Stimulated activated CD4-positive, alpha-beta T cell treated with anti-CD3 and anti-CD28 coated beads, Interleukin-1b, Interleukin-23, amount 100 ng/mL, for 4 hours (primary cell): ENCODE results near the gene CPSF2.

ENCODE experiments used
- DNase-seq, 2 donors: peaks; one replicate each; pipeline ENCODE4 v3.0.0-alpha.2; 2020; ENCODE audit warnings: low read depth in 2 of 2

The CPSF2 gene

DNA sequence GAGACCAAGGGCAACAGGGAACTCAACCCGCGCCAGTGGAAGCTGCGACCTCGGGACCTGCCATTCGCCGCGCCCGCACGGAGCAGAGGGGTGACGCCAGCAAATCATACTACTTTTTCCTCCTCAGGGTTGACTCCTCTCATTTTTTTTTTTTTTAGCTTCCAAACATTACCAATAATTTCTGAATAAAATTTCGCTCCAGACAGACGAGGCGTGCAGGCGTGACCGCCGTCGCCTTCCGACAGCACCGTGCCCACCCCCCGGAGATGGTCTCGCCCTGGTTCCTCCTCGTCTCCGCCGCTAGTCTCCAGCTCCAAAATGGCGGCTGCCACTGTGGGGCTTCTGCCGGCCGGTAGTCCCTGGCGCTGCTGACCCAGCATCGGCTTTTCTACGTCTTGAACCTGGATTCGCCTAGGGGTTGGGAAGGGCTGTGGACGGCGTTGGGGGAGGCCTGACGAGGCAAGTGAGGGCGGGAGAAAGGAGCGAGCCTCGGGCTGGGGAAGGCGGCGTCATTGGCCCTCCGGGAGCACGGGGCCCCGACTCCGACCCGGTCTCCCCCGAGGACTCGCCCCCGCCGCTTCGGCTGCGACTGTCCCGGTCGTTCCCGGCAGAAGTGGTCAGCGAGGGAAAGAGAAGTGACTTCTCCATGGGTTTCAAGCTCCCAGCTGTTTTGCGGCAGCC is at the start of gene CPSF2, which contains the start of gene NDUFB1:
Gene CPSF2, plus strand, starts transcription at position 300 of the 681 bp plus-strand sequence. CDS start 9,016 bp downstream, outside the sequence.
Gene NDUFB1, minus strand, starts transcription at position 37 of the 681 bp plus-strand sequence. CDS start 4,069 bp downstream, outside the sequence.
- peak; percentile 76 to 83 for DNase-seq

- DNase-seq, result no peak
Measured at GRCh38 chr14:92074555-92074954, 47.2 kb upstream of the CPSF2 start.

GRCh38 chr14:92088494-92088893 is 33.3 kb upstream of the CPSF2 start:
- DNase-seq, result no peak

DNA sequence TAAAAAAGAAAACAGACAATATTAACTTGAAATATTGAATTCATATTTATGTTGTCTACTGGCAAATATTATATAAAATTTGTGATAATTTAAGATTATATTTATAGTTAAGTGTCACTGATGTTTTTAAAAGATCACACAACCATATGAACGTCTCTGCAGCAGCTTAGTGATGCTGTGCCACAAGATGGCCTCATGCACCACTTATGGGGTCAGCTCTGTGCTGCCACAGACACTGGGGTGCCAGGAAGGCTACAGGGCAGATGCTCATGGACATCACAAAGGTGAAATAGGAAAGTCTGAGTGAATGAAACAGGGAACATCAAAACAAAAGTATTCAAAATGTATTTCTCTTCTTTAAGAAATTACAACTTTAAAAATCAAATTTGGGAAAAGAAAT is 28.4 kb upstream of the CPSF2 start:
- DNase-seq, result no peak

- no peak for DNase-seq
Measured at GRCh38 chr14:92099802-92100201, 22.0 kb upstream of the CPSF2 start.

GRCh38 chr14:92103363-92103989 is 18.3 kb upstream of the CPSF2 start:
- DNase-seq, result no peak

- DNase-seq, result no peak
Measured at GRCh38 chr14:92105073-92105892, 16.5 kb upstream of the CPSF2 start.

GRCh38 chr14:92105893-92106142 is 16.0 kb upstream of the CPSF2 start:
- DNase-seq, result no peak

DNA sequence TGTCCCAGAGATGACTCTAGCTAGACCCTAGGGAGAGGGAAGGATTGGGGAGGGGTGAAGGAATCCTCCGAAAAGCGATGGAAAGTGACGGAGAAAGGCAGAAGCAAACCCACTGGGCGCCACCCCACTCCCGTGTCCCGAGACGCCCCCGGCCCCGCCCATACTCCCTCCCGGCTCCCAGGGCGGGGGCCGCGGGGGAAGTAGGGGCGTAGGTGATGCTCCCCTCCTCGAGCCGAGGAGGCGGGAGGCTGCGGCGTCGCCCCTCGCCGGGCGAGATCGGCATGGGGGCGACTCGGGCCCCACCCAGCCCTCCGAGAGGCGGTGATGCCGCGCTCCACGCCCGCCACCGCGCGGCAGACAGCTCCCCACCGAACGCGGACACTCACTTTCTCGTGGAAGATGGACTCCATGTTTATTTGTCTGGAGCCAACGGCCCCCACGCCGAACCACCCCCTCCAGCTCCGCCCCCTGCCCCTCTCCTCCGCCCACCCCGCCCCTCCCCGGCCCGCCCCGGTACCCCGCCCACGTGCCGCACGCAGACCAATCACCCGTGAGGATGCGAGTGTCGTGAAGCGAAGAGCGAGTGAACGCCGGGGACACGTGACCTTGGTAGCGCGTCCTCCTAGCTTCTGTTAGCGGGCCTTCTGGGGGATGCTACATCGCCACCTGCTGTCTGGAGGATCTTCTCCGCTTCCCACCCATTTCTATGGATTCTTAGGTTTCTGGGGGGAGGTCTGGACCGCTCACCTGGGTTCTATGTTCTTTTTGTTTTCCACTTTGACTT is 15.4 kb upstream of the CPSF2 start, which contains the start of gene ATXN3:
Gene ATXN3, minus strand, starts transcription at position 440 of the 784 bp plus-strand sequence. Its CDS starts 30 bp downstream, at position 410.
- peak; percentile 92 to 94 for DNase-seq

DNA sequence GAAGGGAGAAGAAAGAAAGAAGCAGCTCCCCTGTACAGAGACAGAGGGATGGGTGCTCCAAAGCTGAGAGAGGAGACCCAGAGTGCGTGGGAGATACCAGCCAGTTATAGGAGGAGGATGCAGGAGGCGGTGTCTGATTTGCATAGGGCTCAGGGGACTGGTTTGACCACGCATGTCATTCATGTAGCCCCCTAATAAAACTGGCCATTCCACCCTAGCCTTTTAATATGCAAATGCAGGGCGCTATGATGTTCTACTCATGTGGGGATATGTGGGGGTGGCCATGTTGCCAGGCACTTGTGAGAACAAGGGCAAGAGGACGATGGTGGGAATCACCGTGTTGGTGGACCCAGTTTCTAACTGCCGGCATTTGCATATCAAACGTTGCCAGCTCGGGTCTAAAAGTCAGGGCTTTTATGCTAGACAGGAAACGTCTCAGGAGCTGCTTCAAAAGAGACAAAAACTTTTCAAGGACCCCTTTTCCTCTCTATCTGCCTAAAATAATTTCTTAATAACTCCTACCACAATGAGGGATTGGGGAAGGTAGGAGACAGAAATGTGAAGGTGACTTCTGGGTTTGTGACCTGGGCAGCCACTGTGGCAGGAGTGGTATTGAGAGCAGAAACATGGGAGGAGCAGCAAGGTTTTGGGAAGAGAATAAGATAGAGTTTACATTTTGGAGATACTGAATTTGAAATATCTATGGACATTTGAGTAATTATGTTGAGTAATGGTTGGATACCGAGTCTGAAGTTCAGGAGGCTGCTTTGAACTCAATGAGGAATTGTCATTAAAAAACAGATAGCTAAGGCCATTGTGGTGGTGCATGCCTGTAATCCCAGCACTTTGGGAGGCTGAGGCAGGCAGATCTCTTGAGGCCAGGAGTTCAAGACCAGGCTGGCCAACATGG is 13.2 kb upstream of the CPSF2 start:
- no peak for DNase-seq

GRCh38 chr14:92109490-92109889 is 12.3 kb upstream of the CPSF2 start:
- DNase-seq, result no peak

GRCh38 chr14:92121207-92121669 is 531 bp upstream of the CPSF2 start:
- DNase-seq, result no peak

GRCh38 chr14:92122351-92122677 is 545 bp downstream of the CPSF2 start:
- peak in 1 of 2 donors; percentile 17 for DNase-seq

DNA sequence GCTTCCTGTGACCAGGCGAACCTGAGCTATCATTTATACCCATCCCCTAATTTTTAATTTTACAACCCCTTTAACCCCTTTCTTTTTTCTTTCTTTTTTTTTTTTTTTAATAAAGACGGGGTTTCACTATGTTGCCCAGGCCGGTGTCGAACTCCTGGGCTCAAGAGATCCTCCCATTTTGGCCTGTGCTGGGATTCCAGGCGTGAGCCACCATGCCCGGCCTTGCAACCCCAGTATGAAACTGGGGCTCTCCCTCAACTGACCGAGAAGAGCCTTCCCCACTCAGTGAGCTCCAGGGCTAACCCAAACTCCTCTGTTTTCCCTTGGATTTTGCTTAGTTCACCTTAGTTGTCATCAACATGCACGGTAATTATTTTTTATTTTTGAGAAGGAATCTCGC is 992 bp downstream of the CPSF2 start:
- no peak for DNase-seq

DNA sequence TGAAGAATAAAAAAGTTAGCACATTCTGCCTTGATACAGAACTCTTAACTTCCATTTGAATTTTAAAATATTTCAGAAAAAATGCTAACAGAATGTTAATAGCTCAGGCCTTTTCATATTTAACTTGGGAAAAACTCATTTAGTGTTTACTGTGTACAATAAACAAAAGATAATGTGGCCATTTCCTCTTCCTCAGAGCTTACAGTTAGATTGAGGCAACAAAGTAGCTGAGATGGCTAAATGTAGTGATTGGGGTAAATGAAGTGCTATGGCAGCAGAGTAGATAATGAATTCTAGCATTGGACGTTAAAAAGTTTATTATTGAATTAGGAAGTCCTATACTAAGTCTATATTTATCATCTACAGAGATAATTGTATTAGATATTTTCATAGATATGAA is 12.7 kb downstream of the CPSF2 start:
- no peak for DNase-seq

DNA sequence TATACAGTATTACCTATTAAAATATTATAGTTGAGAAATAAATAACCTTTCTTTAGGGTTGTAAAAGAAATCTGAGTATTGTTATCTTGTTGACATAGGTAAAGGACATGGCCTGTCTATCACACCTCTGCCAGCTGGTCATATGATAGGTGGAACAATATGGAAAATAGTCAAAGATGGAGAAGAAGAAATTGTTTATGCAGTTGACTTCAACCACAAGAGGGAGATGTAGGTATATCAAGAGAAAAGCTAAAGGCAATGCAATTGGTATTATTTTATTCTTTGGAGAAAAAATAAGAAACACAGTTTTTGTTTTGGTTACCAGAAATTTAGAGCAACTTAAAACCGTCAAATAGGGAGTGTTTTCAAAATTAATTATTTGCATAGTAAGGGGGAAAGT is 13.5 kb downstream of the CPSF2 start:
- DNase-seq, result no peak

DNA sequence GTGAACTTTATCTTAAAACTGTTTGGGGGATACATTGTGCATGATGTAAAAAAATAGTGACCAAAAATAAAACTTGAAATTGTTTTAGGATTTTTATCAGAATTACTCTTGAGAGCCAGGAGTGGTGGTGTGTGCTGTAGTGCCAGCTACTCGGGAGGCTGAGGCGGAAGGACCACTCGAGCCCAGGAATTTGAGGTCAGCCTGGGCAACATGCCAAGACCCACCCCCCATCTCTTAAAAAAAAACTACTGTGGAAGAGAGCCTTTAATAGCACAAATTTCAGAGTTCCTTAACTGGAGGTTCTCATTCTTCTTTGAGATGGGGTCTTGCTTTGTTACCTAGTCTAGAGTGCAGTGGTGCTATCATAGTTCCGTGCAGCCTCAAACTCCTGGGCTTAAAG is 21.5 kb downstream of the CPSF2 start:
- DNase-seq, result no peak

DNA sequence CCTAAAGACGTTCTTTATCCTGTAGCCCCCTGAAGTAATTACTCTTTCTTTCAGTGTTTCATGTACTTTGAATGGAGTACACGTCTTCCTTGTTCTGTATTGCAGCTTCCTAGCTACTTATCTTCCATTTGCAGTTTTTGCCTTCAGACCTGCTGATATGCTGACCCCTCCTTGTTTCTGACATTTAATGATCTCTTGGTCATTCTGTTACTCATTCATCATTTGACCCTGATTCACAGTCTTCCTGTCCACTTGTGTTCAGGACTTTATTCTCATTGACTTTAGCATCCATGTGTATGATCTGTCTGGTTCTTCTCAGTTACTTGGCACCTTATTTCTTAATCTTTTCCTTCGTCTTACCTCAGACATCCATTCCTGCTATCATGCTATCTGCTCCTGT is 22.2 kb downstream of the CPSF2 start:
- no peak for DNase-seq

DNA sequence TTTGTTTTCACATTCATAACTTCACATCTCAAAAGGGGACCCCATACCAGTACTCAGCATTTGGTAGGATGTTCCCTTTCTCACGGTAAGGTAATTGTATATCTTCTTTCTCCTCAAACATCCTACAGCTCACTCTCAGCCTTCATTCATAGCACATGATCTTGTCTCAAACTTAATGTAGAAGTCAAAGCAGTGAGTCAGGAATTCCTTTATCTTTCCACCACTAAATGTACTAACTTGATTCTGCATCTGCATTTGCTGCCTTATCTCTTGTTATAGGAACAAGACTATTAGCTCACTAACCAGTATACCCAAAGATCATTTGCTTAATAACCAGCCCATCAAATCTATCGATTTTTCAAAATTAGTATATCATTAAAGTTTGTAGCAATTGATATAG is 22.9 kb downstream of the CPSF2 start:
- DNase-seq, result no peak

GRCh38 chr14:92153581-92153980 is 31.8 kb downstream of the CPSF2 start:
- no peak for DNase-seq
